Vagina (tissue), 2 donors: Measurements from ENCODE around the gene LILRB4. TPM values are rescaled to one million over a fixed set of nuclear protein-coding genes. Genes with fewer than 3 reads are reported as not detected.

Experiments
- DNase-seq, 2 donors: peaks; one replicate each; pipeline ENCODE4 v3.0.0-alpha.2; 2017; ENCODE audit errors: extremely low spot score in 2 of 2
- H3K27ac ChIP-seq: fragments of 200-600 bp; sonication (generic); one replicate; pipeline ENCODE4 v1.5.1; 2019
- H3K27me3 ChIP-seq: fragments of 200-600 bp; sonication (generic); one replicate; pipeline ENCODE4 v1.5.1; 2019
- H3K36me3 ChIP-seq, 2 donors: fragments of 200-600 bp; sonication (generic); one replicate each; pipeline ENCODE4 v1.5.1; 2017 to 2019
- H3K4me1 ChIP-seq: fragments of 200-600 bp; sonication (generic); one replicate; pipeline ENCODE4 v1.5.1; 2019
- H3K4me3 ChIP-seq, 2 donors: fragments of 200-600 bp; sonication (generic); 1 replicate in 1 of 2; 2 replicates in 1 of 2; pipeline ENCODE4 v1.5.1; 2016 to 2019
- H3K9me3 ChIP-seq: fragments of 200-600 bp; sonication (generic); one replicate; pipeline ENCODE4 v1.5.1; 2019
- CTCF ChIP-seq, 3 experiments: fragments of 450-650 bp in 2 of 3; fragments of 200-600 bp in 1 of 3; sonication (generic) in 1 of 3; IDR thresholded peaks; one replicate each; pipeline ENCODE4 v1.5.1; 2017 to 2019; ENCODE audit warnings: antibody characterized with exemption in 3 of 3, mild to moderate bottlenecking in 2 of 3, moderate library complexity in 2 of 3
- POLR2A ChIP-seq, 2 donors: fragments of 450-650 bp; IDR thresholded peaks; one replicate each; pipeline ENCODE4 v1.6.1; 2017; ENCODE audit warnings: antibody characterized with exemption in 2 of 2, mild to moderate bottlenecking in 2 of 2, moderate library complexity in 2 of 2
- POLR2AphosphoS5 ChIP-seq, 2 donors: sonication (generic); formaldehyde crosslinking; IDR thresholded peaks; one replicate each; pipeline ENCODE4 v1.9.0; 2017; ENCODE audit warnings: antibody characterized with exemption in 2 of 2, mild to moderate bottlenecking in 2 of 2, low read depth in 1 of 2; ENCODE audit not compliant: insufficient read depth in 1 of 2
- intact Hi-C: fragments of 100-400 bp; cut with DNase I; formaldehyde crosslinking; loops from one replicate; pipeline ENCODE4 v1.15.1; 2023
- total RNA-seq: library from RNA; depleted of rRNA; stranded (reverse); fragments of >200 nt; gene quantifications from one replicate; pipeline ENCODE4 v1.2.3, GENCODE V29; 2016

Gene LILRB4
- total RNA-seq, 1 donor from 2014 or later: 2.9 TPM

- no peaks in the 10 kb centered on the region for H3K27me3 ChIP-seq
- no peaks in the 10 kb centered on the region for H3K4me1 ChIP-seq
- no peak for DNase-seq
- intact Hi-C loops: loop anchor here (10.0 kb wide), 1 partner anchor 182 kb away; no protein-coding TSS in a partner anchor
- no peak for TF ChIP-seq CTCF (IDR thresholded peaks at IDR 0.05)
- no peak for TF ChIP-seq POLR2AphosphoS5 (IDR thresholded peaks at IDR 0.05; ENCODE audit: insufficient read depth in 1 of 2, low read depth in 1 of 2)
- TF ChIP-seq POLR2A (IDR thresholded peaks at IDR 0.05): no peak
- no peaks in the 10 kb centered on the region for H3K9me3 ChIP-seq
- no peaks in the 10 kb centered on the region for H3K36me3 ChIP-seq
- no peak overlapping the region for H3K27ac ChIP-seq
- no peak overlapping the region for H3K4me3 ChIP-seq
Measured at GRCh38 chr19:54667217-54667616, 4.4 kb downstream of the LILRB4 start.

- Histone ChIP-seq H3K4me3 (no peak overlapping the region), H3K36me3 (no peaks in the 10 kb centered on the region), H3K27ac (no peak overlapping the region), H3K27me3 (no peaks in the 10 kb centered on the region), H3K9me3 (no peaks in the 10 kb centered on the region), H3K4me1 (no peaks in the 10 kb centered on the region)
- DNase-seq: no peak
- no peak for TF ChIP-seq POLR2A (IDR thresholded peaks at IDR 0.05)
- no peak for TF ChIP-seq CTCF (IDR thresholded peaks at IDR 0.05)
- no peak for TF ChIP-seq POLR2AphosphoS5 (IDR thresholded peaks at IDR 0.05; ENCODE audit: insufficient read depth in 1 of 2, low read depth in 1 of 2)
- intact Hi-C loops: loop anchor here (10.0 kb wide), 1 partner anchor 184 kb away; no protein-coding TSS in a partner anchor
Measured at GRCh38 chr19:54668353-54668752, 5.6 kb downstream of the LILRB4 start.

- Histone ChIP-seq H3K27me3 (no peaks in the 10 kb centered on the region), H3K9me3 (no peaks in the 10 kb centered on the region), H3K27ac (no peak overlapping the region), H3K36me3 (no peaks in the 10 kb centered on the region), H3K4me3 (no peak overlapping the region), H3K4me1 (no peaks in the 10 kb centered on the region)
- no peak for TF ChIP-seq POLR2AphosphoS5 (IDR thresholded peaks at IDR 0.05; ENCODE audit: insufficient read depth in 1 of 2, low read depth in 1 of 2)
- TF ChIP-seq POLR2A (IDR thresholded peaks at IDR 0.05): no peak
- no peak for TF ChIP-seq CTCF (IDR thresholded peaks at IDR 0.05)
- intact Hi-C loops: no loop called here
- no peak for DNase-seq
Measured at GRCh38 chr19:54670576-54671357, 8.0 kb downstream of the LILRB4 start.

GRCh38 chr19:54673222-54673621 is 10.4 kb downstream of the LILRB4 start:
- intact Hi-C loops: no loop called here
- no peaks in the 10 kb centered on the region for H3K4me1 ChIP-seq
- no peaks in the 10 kb centered on the region for H3K9me3 ChIP-seq
- TF ChIP-seq POLR2AphosphoS5 (IDR thresholded peaks at IDR 0.05; ENCODE audit: insufficient read depth in 1 of 2, low read depth in 1 of 2) (no peak), POLR2A (IDR thresholded peaks at IDR 0.05) (no peak)
- no peaks in the 10 kb centered on the region for H3K36me3 ChIP-seq
- no peak overlapping the region for H3K4me3 ChIP-seq
- no peaks in the 10 kb centered on the region for H3K27me3 ChIP-seq
- H3K27ac ChIP-seq: no peak overlapping the region
- no peak for DNase-seq

GRCh38 chr19:54674021-54674617 is 11.3 kb downstream of the LILRB4 start:
- no peaks in the 10 kb centered on the region for H3K9me3 ChIP-seq
- no peaks in the 10 kb centered on the region for H3K27me3 ChIP-seq
- H3K4me1 ChIP-seq: no peaks in the 10 kb centered on the region
- H3K27ac ChIP-seq: no peak overlapping the region
- H3K4me3 ChIP-seq: no peak overlapping the region
- no peak for TF ChIP-seq POLR2A (IDR thresholded peaks at IDR 0.05)
- TF ChIP-seq CTCF (IDR thresholded peaks at IDR 0.05): no peak
- TF ChIP-seq POLR2AphosphoS5 (IDR thresholded peaks at IDR 0.05; ENCODE audit: insufficient read depth in 1 of 2, low read depth in 1 of 2): no peak
- intact Hi-C loops: no loop called here
- DNase-seq: no peak
- H3K36me3 ChIP-seq: no peaks in the 10 kb centered on the region
